ENCODE data around the gene HK1.
A peak's percentile ranks its signal among the peaks of the same experiment; 100 is the strongest.
"Not testable (repeated sequence)": the region's sequence is repeated elsewhere in the genome, so short reads cannot be mapped to it uniquely, and the experiment has no call there.

Gene HK1

DNA sequence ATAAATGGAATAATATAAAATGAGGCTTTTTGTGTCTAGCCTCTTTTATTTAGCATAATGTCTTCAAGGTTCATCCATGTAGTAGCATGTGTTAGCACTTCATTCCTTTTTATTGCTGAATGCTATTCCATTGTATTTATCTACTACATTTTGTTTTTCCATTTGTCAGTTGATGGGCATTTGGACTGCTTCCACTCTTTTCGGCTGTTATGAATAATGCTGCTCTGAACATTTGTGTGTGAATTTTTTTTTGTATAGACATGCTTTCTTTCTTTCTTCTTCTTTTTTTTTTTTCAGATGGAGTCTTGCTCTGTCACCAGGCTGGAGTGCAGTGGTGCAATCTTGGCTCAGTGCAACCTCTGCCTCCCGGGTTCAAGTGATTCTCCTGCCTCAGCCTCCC is 50.6 kb downstream of the HK1 start:
- not testable (repeated sequence) for DNase-seq

DNA sequence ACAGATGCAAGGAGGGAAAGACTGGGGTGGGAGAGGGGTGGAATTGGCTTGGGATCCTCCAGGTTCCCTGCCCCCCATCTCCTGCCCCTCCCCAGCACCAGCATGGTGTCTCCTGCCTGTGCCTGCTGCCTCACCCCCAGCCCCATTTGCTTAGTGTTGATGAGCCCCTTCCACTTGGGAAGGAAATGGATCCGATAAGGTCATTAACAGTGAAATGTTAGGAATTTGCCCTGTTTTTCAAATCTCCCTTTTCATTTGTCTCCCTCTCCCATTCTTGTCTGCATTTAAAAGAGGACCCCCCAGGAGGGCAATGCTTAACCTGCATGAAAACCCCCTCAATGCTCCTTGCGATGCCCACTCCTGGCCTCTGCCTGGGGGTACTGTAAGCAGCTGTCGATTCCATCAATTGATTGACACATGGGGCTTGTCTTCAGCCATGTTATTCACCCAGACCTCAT is 51.5 kb downstream of the HK1 start:
- DNase-seq, result no peak

DNA sequence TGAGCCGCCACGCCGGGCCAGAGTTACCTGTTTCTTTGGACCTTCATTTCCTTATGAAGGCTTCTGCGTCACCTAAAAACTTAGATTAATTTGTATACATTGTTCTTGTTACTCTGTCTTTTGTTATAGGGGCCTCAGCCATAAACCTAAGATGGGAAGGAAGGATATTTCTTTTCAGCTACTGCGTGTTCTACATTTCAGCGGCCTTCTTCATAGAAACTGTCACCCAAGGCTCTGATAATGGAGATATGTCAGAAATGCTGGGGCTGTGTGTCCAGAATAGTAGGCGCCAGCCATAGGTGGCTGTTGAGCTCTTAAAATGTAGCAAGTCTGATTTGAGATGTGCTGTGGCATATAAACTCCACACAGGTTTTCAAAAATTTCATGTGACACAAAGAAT is 52.9 kb downstream of the HK1 start:
- DNase-seq, result no peak

DNA sequence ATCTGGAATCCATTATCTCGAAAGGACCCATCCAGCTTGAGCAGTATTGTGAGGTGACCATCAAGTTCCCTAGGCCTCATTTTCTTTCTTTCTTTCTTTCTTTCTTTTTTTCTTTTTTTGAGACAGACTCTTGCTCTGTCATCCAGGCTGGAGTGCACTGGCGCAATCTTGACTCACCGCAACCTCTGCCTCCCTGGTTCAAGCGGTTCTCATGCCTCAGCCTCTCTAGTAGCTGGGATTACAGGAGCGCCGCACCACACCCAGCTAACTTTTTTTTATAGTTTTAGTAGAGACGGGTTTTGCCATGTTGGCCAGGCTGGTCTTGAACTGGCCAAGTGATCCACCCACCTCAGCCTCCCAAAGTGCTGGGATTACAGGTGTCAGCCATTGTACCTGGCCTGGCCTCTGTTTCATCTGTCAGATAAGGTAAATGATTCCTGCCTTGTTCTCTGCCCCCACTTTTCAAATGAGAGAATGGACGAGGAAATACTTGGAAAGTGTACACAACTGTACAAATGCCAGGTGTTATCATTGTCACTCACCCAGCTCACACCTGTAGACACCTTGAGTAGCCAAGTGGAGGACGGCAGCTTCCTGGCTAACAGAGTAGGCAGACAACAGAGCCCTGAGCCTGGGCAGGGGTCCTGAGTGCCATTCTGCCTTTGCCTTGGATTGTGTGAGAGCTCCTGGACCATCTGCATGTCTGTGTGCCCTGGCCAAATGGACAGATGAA is 54.1 kb downstream of the HK1 start:
- DNase-seq, result no peak

DNA sequence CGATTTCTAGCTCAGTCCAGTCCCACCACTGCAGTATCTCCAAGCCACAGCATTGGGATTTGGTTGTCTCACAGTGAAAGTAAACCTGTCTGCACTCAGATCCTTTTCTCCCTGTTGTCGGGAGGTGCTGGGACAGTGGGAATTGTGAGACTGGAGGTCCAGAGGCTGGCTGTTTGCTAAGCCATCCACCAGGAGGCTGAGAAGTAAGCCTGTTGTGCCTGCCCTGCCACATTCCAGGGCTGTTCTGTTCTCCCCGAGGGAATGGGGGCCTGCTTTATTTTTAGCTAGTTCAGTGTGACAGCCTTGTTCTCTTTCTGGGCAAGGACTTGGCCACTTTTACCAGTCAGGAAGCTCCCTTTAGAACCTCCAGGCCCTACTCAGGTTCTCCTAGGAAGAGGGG is 54.9 kb downstream of the HK1 start:
- no peak for DNase-seq

DNA sequence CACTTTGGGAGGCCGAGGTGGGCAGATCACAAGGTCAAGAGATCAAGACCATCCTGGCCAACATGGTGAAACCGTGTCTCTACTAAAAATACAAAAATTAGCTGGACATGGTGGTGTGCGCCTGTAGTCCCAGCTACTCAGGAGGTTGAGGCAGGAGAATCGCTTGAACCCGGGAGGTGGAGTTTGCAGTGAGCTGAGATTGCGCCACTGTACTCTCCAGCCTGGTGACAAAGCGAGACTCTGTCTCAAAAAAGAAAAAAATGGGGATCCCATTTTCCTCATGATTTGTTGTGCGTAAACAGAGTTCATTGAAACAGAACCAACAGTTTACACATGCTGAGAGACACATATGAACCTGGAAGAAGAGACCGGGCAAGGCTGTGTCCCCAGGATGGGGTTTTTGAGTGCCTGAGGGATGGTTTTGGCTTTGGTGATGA is 55.6 kb downstream of the HK1 start:
- not testable (repeated sequence) for DNase-seq

DNA sequence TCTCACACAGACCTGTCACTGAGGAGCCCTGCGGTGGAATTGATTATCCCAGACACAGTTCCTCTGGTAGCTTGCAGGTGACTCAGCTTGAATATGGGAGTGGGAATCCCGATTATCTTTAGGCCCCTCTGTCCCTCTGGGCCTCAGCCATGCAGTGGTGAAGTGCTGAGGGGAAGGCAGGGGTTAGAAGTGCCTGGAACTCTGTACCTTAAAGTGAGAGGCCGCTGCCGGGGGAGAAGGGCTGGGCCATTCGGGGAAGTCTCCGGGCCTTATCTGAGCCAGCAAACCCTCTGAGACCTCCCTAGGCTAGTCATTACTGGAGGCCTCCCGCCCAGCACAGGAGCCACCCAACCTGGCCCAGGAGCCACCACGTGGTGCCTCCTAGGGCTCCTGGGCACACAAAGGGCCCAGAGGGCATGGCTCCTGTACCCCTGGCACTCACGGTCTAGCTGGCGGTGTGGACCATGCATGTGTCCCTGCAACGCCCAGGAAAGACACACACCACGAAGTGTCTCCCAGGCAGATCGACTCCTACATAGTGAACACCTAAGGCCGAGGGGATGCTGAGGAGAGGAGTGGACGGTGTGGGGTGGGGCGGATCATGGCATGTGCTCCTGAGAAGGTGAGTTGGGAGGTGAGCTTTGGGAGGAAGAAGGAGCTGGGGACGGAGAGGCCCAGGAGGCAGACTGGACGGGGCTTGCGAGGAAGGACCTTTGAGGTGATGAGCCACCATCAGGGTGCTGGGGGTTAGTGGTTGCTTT is 56.2 kb downstream of the HK1 start:
- DNase-seq, result no peak

DNA sequence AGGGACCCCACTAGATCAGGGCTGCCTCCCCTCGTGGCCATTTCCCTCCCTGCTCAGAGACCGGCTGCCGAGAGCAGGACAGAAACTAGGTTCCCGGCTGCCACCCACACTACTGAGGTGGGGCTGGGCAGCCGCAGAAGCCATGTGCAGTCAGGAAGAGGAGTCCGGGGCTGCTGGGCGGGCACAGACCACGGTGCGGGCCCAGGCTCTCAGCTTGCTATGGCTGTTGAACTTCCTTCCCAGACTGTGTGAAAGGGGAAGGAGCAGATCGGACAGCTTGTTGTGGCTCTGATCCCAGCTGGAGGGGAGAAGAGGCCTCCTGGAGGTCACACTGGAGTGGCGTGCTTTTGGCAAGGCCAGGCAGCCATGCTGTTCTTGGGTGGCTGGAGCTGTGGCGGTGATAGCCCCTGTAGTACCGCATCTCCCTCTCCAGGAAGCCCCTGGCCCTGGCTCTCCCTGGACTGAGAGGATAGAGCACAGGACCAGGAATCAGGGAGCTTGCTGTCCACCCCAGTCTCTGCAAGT is 56.8 kb downstream of the HK1 start:
- no peak for DNase-seq

DNA sequence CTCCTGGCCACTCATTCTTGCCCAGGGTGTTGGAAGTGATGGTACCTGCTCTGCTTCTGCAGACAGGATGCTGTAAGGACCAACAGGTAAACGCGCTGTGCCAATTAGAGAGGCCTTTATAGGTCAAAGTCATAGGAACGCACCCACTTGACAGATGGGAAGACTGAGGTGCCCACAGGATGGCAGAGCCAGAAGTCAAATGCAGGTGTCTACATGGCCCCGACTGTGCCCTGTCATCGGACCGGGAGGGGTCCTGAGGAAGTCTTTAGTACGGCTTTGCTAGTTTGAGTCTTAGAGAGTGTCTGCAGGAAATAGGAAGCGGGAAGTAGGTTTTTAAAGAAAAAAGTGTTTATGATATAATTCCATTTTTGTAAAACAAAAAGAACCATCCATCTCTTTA is 57.3 kb downstream of the HK1 start:
- no peak for DNase-seq

DNA sequence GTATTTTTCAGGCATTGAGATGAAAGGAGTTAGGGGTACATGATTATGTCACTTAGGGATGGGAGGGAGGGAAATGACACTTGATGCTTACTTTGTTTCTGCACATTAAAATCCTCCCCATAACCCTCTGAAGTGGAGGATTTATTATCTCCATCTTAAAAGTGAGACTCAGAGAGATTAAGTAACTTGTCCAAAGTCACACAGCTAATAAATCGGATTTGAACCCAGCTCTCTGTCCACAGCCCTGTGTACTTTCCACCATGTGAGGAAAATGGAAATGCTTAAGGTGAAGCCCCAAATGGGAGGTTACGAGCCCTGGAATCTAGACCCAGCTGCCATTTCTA is 58.6 kb downstream of the HK1 start:
- no peak for DNase-seq

DNA sequence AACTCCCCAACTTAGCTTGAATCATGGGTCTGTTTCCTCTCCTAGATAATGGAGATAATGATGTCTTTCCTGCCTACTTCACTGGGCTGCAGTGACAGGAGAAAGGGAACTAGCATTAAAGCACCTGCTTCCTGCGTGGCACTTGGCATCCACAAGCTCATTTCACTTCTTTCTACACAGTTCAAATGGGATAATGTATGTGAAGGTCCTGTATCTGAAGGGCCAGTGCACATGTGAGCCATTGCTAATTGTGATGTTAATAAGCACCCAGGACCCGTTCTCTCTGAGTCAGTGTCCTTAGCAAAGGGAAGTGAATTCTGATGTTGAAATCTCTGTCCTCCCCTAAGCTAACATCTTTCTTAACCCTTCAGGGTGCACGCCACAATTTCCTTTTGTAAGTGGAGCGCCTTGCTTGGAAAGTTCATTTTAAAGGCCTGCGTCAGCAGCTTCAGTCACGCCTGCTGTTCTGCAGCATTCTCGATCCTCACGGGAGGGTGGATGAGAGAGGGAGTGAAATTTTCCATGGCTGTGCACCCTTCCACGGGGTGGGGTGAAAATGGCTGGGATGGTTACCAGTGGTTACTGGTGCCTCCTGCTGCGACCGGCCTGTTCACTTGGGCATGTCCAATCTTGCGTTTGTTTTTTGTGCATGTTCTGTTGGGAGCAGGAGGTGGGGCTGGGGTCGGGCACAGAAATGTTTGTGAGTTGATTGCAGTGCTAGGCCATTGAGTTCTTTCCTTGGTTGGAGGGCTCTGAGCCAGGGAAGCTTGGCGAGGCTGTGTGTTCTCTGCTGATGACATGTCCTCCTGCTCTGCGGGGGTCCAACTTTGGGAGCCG is 59.2 kb downstream of the HK1 start:
- peak; percentile 69 for DNase-seq

DNA sequence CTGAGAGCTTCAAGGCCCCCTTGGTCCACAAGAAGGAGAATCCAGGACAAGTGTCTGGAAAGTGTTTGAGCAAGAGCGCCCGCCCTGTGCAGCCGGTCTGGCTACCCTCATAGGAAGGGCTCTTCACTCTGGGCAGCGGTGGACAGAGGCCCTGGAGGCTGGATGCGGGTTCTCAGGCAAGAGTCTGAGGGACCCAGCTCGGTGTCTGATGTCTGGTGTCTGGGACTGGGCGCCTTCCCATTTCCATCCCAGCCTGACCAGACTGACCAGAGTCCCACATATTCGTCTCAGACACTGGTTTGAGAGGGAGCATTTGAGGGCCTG is 59.8 kb downstream of the HK1 start:
- DNase-seq, result no peak

DNA sequence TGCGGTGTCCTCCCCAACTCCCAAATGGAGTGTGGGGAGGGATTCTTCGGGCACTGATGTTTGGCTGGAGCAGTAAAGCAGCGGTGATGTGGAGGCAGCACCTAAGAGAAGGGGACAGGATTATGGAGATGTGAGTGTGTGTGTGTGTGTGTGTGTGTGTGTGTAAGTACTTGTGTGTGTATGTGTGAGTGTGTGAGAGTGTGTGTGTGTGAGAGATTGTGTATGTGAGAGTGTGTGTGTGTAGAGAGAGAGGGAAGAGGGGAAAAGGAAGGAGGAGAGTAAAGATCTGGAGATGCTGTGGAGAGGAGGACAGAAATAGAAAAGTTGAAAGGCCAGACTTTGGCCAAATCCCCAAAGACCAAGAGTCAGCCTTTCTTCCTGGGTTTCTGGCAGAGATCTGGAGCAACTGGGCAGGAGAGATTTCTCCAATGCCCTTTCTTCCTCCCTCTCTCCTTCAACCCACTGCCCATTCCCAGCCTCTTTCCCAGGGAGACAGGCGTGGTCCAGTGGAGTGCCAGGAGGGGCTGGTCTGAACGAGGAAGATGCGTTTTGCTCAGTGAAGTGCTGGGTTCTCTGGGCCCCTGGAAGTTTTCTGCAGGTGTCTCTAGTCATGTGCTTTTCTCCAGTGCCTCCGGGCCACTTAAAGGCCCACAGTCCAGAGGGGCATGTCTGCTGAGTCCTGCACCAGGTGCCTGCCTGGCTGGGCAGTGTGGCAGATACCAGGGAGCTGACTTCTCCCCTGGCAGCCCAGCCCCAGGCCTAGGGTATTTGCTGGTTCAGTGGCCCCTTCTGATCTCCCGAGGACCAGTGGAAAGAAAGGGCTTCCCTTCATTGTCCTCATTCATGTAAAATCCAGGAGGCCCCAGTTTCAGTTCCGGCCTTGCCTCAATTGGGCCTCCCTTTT is 60.5 kb downstream of the HK1 start:
- no peak for DNase-seq

DNA sequence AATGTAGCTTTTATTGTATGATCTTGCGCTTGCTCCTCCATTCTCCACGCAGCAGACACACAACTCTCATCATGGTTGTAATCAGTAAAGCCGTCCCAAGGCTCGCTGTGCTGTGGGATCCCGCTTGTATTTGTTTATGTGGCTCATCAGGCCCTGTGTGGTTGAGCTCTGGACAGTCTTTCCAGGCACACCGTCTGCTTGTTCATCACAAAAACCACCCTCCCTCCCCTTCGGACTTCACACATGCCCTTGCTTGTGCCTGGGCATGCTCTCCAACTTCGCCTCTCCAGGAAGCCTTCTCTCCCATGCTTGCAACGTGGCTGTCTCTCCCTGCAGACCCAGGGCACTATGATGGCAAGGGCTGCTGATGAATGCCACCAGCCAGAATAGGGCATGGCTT is 62.4 kb downstream of the HK1 start:
- DNase-seq, result no peak

DNA sequence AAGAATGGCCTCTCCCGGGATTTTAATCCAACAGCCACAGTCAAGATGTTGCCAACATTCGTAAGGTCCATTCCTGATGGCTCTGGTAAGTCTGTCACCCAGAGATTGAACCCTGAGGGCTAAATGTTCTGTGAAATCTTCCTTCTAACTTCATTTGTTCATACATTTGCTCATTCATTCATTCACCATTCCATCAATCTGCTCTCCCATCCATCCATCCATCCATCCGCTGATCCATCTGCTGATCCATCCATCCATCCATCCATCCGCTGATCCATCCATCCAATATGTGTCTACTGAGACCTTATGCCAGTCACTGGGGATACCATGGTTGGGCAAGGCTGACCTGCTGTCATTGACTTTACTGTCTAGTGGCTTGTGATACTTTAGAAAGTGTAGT is 65.6 kb downstream of the HK1 start:
- DNase-seq, result no peak

DNA sequence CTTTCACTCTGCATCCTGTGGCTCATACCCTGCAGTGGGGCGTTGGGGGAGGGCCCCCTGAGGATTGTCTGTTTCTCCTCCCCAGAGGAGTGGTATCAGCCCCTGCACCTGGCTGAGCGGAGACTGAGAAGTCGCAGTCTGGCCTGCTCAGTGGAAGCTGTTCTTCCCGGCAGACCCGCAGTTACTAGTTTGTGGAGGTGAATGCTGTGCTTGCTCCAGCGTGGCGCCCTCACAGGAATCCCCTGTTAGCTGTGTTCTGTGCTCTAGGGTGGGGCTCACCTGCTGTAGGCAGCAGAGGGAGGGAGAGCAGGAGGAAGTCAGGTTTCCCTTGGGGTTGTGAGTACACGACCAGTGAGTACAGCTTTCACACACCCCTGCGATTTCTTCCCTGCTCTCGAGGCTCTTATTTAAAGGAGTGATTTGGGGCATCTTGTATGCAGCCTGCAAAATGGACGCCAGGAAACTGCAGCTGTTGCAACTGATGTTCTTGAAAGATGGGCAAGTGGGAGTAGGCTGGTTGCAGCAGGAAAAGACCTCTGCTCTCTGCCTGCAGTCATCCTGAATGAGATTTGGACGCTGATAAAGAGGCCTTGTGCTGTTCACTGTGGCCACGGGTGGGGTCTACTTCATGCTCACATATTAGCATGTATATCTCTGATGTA is 66.4 kb downstream of the HK1 start:
- DNase-seq, result no peak

DNA sequence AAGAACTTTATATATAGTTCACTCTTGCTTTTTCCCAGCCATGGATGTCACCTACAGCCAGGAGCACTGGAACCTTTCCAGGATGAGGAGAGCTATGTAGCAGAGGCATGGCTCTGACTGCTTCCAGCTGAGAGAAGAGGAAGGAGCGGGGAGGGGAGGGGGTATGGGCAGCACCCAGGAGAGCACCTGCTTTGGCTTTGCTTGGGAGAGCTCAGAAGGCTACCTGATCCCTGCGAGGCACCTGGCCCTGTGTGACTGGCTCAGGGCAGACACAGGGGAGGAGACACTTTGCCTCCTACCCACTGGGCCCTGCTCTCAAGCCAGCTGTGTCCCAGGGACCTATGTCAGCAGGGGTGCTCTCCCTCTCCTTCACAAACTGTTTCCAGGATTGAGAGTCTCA is 67.1 kb downstream of the HK1 start:
- DNase-seq, result no peak

DNA sequence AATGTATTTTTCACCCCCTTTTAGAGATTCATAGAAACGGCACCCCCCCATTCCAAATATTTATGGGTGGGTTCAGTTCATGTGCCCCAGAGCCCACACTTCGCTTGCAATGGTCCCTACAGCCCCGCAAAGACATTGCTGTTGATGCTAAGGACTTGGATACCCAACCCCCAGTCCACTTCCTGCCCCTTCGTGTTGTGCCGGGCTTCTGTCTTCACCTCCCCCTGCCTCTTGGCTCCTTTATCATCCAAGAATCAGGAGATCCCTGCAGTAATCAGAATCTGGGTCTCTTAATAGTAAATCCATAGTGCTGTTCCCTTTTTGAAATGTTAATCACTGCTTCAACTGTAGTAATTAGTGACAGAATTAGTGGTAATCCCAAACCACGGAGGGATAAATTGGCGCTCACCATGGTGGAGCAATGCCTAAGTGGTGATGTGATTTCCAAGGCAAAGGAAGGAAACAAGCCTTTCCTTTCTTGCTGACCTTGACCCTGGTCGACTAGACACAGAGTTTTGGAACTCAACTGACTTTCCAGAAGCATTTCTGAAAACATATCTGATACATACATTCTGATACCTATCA is 67.7 kb downstream of the HK1 start:
- DNase-seq, result peak; percentile 23

DNA sequence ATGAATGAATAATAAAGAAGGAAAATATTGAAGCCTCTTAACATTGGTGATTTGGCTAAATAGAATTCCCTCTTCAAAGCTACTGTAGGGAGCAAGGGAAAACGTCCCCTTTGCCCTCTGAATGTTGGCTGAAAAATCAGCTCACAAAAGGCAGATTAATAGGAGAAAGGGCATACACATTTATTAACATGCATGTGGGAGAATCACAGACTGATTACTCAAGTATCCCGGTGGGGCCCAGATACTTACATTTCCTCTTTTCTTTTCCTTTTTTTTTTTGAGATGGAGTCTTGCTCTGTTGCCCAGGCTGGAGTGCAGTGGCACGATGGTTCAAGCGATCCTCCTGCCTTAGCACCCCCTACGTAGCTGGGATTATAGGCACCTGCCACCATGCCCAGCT is 68.5 kb downstream of the HK1 start:
- no peak for DNase-seq

DNA sequence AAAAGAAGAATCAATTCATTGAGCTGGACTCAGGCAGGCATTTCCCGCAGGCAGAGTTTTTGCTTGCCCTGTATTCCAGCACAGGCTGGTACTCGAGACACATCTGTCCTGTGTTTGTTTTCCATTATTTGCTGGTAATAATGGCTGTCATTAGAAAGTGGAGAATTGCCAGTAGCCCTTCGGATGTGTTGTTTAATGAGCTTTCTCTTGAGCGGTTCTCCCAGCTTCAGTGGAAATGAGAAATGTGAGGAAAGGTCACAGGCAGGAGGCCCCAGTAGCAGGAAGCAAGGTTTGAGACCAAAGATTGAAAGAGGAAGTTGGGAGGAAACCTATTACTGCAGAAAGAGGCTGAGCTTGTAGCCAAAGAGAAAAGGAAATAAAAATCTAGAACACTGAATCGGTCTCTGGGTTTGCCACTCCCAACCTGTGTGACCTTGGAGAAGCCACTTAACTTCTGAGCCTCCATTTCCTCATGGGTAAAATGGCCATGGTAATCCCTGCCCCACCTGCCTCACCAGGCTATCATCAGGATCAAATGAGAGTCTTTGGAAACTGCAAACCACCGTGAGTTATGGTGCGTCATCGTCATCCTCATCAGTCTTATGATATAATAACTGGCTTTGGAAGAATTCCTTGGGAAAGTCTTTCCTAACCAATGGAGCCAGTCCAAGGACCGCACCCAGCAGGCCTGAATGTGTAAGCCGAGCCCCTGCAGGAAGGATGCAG is 70.7 kb downstream of the HK1 start:
- DNase-seq, result peak; percentile 83

DNA sequence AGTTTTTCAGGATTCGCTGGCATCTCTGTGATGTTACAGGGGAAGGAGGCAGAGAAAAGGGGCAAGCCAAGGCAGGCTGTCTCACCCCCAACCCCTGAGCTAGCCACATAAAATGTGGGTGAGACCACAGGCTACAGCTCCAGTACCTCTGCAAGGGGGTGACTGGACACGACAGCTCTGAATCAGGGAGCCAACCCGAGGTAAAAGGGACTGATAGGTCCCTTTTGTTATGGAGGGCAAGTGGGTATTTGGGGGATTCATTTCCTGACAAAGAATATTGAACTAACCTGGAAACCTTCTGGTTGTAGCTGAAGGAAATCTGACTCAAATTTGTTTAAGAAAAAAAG is 71.2 kb downstream of the HK1 start:
- DNase-seq, result no peak
